HUES48 (cell line): ENCODE data around the gene AADACL2.
"Not testable (repeated sequence)": the region's sequence is repeated elsewhere in the genome, so short reads cannot be mapped to it uniquely, and the experiment has no call there.

Experiments
- H3K27ac ChIP-seq: one replicate; pipeline ENCODE4 v1.7.0; 2013; ENCODE audit warnings: low read depth, low read length, inconsistent platforms
- H3K27me3 ChIP-seq: 2 replicates; pipeline ENCODE4 v1.6.1; 2013; ENCODE audit warnings: mild to moderate bottlenecking, low read length; ENCODE audit not compliant: control insufficient read depth, insufficient read depth
- H3K36me3 ChIP-seq: 2 replicates; pipeline ENCODE4 v1.6.1; 2013; ENCODE audit warnings: low read length; ENCODE audit not compliant: control insufficient read depth, insufficient read depth
- H3K4me1 ChIP-seq: 2 replicates; pipeline ENCODE4 v1.6.1; 2013; ENCODE audit warnings: mild to moderate bottlenecking, low read length; ENCODE audit not compliant: control insufficient read depth, insufficient read depth
- H3K4me3 ChIP-seq: 2 replicates; pipeline ENCODE4 v1.5.1; 2013; ENCODE audit warnings: mild to moderate bottlenecking, low read depth, low read length
- H3K9ac ChIP-seq: 2 replicates; pipeline ENCODE4 v1.6.1; 2013; ENCODE audit warnings: mild to moderate bottlenecking, low read depth, low read length, moderate library complexity
- H3K9me3 ChIP-seq: 2 replicates; pipeline ENCODE4 v1.6.1; 2013; ENCODE audit warnings: low read length; ENCODE audit not compliant: control insufficient read depth, insufficient read depth

AADACL2 gene

GRCh38 chr3:151787626-151788025 is 53.9 kb downstream of the AADACL2 start:
- Histone ChIP-seq H3K4me1 (no peaks in the 10 kb centered on the region), H3K36me3 (no peaks in the 10 kb centered on the region), H3K4me3 (no peak overlapping the region), H3K27ac (no peak overlapping the region), H3K9ac (no peak overlapping the region), H3K9me3 (no peaks in the 10 kb centered on the region), H3K27me3 (no peaks in the 10 kb centered on the region)

- no peaks in the 10 kb centered on the region for H3K36me3 ChIP-seq
- no peaks in the 10 kb centered on the region for H3K27me3 ChIP-seq
- H3K4me3 ChIP-seq: no peak overlapping the region
- no peak overlapping the region for H3K9ac ChIP-seq
- H3K9me3 ChIP-seq: no peaks in the 10 kb centered on the region
- H3K27ac ChIP-seq: no peak overlapping the region
- no peaks in the 10 kb centered on the region for H3K4me1 ChIP-seq
Observed at GRCh38 chr3:151788401-151788800, 54.7 kb downstream of the AADACL2 start.

GRCh38 chr3:151789853-151790463 is 56.2 kb downstream of the AADACL2 start:
- Histone ChIP-seq H3K9me3 (no peaks in the 10 kb centered on the region), H3K4me3 (no peak overlapping the region), H3K9ac (no peak overlapping the region), H3K4me1 (no peaks in the 10 kb centered on the region), H3K36me3 (no peaks in the 10 kb centered on the region), H3K27ac (no peak overlapping the region), H3K27me3 (no peaks in the 10 kb centered on the region)

- not testable (repeated sequence) for H3K27ac ChIP-seq, H3K9me3 ChIP-seq, H3K4me3 ChIP-seq, H3K27me3 ChIP-seq, H3K36me3 ChIP-seq, H3K9ac ChIP-seq, H3K4me1 ChIP-seq
Observed at GRCh38 chr3:151790763-151791162, 57.0 kb downstream of the AADACL2 start.

- Histone ChIP-seq H3K4me1 (no peaks in the 10 kb centered on the region), H3K27me3 (no peaks in the 10 kb centered on the region), H3K4me3 (no peak overlapping the region), H3K9ac (no peak overlapping the region), H3K27ac (no peak overlapping the region), H3K9me3 (no peaks in the 10 kb centered on the region), H3K36me3 (no peaks in the 10 kb centered on the region)
Observed at GRCh38 chr3:151792411-151792810, 58.7 kb downstream of the AADACL2 start.

GRCh38 chr3:151793636-151794035 is 59.9 kb downstream of the AADACL2 start:
- H3K36me3 ChIP-seq: no peaks in the 10 kb centered on the region
- no peaks in the 10 kb centered on the region for H3K9me3 ChIP-seq
- H3K27ac ChIP-seq: no peak overlapping the region
- H3K9ac ChIP-seq: no peak overlapping the region
- H3K4me1 ChIP-seq: no peaks in the 10 kb centered on the region
- H3K4me3 ChIP-seq: no peak overlapping the region
- no peaks in the 10 kb centered on the region for H3K27me3 ChIP-seq

GRCh38 chr3:151794080-151794479 is 60.4 kb downstream of the AADACL2 start:
- Histone ChIP-seq H3K4me3 (no peak overlapping the region), H3K9me3 (no peaks in the 10 kb centered on the region), H3K9ac (no peak overlapping the region), H3K27ac (no peak overlapping the region), H3K36me3 (no peaks in the 10 kb centered on the region), H3K27me3 (no peaks in the 10 kb centered on the region), H3K4me1 (no peaks in the 10 kb centered on the region)

- Histone ChIP-seq H3K27ac (no peak overlapping the region), H3K9ac (no peak overlapping the region), H3K9me3 (no peaks in the 10 kb centered on the region), H3K27me3 (no peaks in the 10 kb centered on the region), H3K4me1 (no peaks in the 10 kb centered on the region), H3K4me3 (no peak overlapping the region), H3K36me3 (no peaks in the 10 kb centered on the region)
Observed at GRCh38 chr3:151795276-151795675, 61.5 kb downstream of the AADACL2 start.

- H3K4me1 ChIP-seq: no peaks in the 10 kb centered on the region
- no peaks in the 10 kb centered on the region for H3K27me3 ChIP-seq
- no peak overlapping the region for H3K4me3 ChIP-seq
- no peaks in the 10 kb centered on the region for H3K9me3 ChIP-seq
- no peak overlapping the region for H3K9ac ChIP-seq
- no peaks in the 10 kb centered on the region for H3K36me3 ChIP-seq
- no peak overlapping the region for H3K27ac ChIP-seq
Observed at GRCh38 chr3:151796105-151796680, 62.5 kb downstream of the AADACL2 start.

- H3K27ac ChIP-seq: no peak overlapping the region
- no peak overlapping the region for H3K9ac ChIP-seq
- no peaks in the 10 kb centered on the region for H3K9me3 ChIP-seq
- H3K36me3 ChIP-seq: no peaks in the 10 kb centered on the region
- H3K4me3 ChIP-seq: no peak overlapping the region
- H3K4me1 ChIP-seq: no peaks in the 10 kb centered on the region
- no peaks in the 10 kb centered on the region for H3K27me3 ChIP-seq
Observed at GRCh38 chr3:151798466-151798865, 64.7 kb downstream of the AADACL2 start.

- H3K4me3 ChIP-seq: no peak overlapping the region
- H3K27ac ChIP-seq: no peak overlapping the region
- H3K27me3 ChIP-seq: no peaks in the 10 kb centered on the region
- H3K9me3 ChIP-seq: no peaks in the 10 kb centered on the region
- no peaks in the 10 kb centered on the region for H3K36me3 ChIP-seq
- no peak overlapping the region for H3K9ac ChIP-seq
- H3K4me1 ChIP-seq: no peaks in the 10 kb centered on the region
Observed at GRCh38 chr3:151800431-151800830, 66.7 kb downstream of the AADACL2 start.
